Measurements from ENCODE around the gene TCF15.

- TF ChIP-seq, protein P1, sequence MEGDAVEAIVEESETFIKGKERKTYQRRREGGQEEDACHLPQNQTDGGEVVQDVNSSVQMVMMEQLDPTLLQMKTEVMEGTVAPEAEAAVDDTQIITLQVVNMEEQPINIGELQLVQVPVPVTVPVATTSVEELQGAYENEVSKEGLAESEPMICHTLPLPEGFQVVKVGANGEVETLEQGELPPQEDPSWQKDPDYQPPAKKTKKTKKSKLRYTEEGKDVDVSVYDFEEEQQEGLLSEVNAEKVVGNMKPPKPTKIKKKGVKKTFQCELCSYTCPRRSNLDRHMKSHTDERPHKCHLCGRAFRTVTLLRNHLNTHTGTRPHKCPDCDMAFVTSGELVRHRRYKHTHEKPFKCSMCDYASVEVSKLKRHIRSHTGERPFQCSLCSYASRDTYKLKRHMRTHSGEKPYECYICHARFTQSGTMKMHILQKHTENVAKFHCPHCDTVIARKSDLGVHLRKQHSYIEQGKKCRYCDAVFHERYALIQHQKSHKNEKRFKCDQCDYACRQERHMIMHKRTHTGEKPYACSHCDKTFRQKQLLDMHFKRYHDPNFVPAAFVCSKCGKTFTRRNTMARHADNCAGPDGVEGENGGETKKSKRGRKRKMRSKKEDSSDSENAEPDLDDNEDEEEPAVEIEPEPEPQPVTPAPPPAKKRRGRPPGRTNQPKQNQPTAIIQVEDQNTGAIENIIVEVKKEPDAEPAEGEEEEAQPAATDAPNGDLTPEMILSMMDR (IDR thresholded peaks at IDR 0.05) = no peak
- no peak for TF ChIP-seq POLR2AphosphoS5 (IDR thresholded peaks at IDR 0.05)
- TF ChIP-seq POLR2A (IDR thresholded peaks at IDR 0.05) = no peak
- TF ChIP-seq EP300 (IDR thresholded peaks at IDR 0.05; ENCODE audit: low read depth) = no peak
Observed at GRCh38 chr20:621125-621756, 11.1 kb upstream of the TCF15 start.

Measured in transverse colon (tissue), 4 donors.